DND-41 (cell line): Measurements from ENCODE around the gene TRAF3IP1.
"Not testable (repeated sequence)": the region's sequence is repeated elsewhere in the genome, so short reads cannot be mapped to it uniquely, and the experiment has no call there.

Source experiments
- CTCF ChIP-seq: IDR thresholded peaks from 2 replicates; pipeline ENCODE4 v1.5.1; 2012; ENCODE audit warnings: borderline replicate concordance, low read length, moderate library complexity, mild to moderate bottlenecking; ENCODE audit not compliant: poor library complexity, severe bottlenecking; ENCODE audit errors: extremely low read depth
- EZH2 ChIP-seq: IDR thresholded peaks from 3 replicates; pipeline ENCODE4 v1.6.1; 2012; ENCODE audit warnings: borderline replicate concordance, low read depth, mild to moderate bottlenecking, moderate library complexity, low read length, inconsistent platforms; ENCODE audit not compliant: severe bottlenecking

DNA sequence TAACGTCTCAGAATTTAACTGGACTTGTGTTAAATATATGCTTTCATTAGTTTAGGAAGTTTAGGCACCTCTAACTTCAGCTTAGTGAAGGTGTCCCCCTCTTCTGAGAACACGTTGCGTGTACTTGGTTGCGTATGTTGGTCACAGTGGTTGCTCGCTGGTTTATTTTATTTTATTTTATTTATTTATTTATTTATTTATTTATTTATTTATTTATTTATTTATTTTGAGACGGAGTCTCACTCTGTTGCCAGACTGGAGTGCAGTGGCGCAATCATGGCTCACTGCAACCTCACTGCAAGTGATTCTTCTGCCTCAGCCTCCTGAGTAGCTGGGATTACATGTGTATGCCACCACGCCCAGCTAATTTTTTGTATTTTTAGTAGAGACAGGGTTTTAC lies 15.3 kb downstream of the TRAF3IP1 start:
- TF ChIP-seq EZH2, CTCF: not testable (repeated sequence)
